Heart left ventricle (tissue), 13 donors: Measurements from ENCODE around the gene SLC17A3.

Source experiments
- POLR2A ChIP-seq, 2 donors: fragments of 450-650 bp; IDR thresholded peaks; one replicate each; pipeline ENCODE4 v1.6.1; 2017; ENCODE audit warnings: antibody characterized with exemption in 2 of 2, mild to moderate bottlenecking in 2 of 2, moderate library complexity in 2 of 2
- TF ChIP-seq, protein P1 (sequence below), 12 donors: fragments of 200-600 bp; sonication (generic) in 4 of 12; IDR thresholded peaks; one replicate each; pipeline versions ENCODE4 v1.5.0 to v1.8.0; 2018 to 2022; ENCODE audit warnings: antibody characterized with exemption in 12 of 12, mild to moderate bottlenecking in 5 of 12
- donor health status: ischemic (EF 13 %, LVEDD 7.1; RV severe dilation, severe dysfunction).
- donor health status: DM: no; HTN: yes; CAD: no.
- donor health status: DM: no; HTN: no; CAD: no.
- donor health status: ischemic (EF 25% LVEDD 6.9; RV normal size, moderate dysfunction).
- donor health status: ischemic (EF 25% LVEDD 5.7; RV mildly dilated, moderate dysfunction).
- donor health status: ischemic (EF 35%, LVEDD 5.7; RV mildly dilated, moderate dysfunction).
- donor health status: nonischemic (EF 11% LVEDD 7.7; RV severe dilation, severe dysfunction).
- donor health status: DM: yes; HTN: yes; CAD: no.
- donor health status: PGD.
- donor health status: ischemic (EF 29% LVEDD 5.4; RV normal size, mild dysfunction).
- donor health status: nonischemic (EF 23%, LVEDD 6.1; RV moderate dilation, normal function).

DNA sequence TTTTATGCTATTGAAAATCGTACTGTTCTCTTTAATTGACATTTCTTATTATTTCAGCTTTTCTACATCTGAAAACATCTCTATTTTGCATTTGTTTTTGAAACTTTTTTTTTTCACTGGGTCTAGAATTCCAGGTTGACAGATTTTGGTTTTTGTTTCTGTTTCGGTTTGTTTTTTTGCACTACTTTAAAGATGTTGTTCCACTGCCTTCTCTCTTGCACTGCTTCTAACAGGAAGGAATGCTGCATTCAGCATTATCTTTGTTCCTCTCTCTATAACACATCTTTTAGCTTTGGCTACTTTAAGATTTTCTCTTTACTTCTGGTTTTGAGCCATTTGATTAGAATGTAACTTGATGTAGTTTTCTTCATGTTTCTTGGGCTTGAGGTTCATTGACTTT lies 22.1 kb downstream of the SLC17A3 start:
- TF ChIP-seq, protein P1, sequence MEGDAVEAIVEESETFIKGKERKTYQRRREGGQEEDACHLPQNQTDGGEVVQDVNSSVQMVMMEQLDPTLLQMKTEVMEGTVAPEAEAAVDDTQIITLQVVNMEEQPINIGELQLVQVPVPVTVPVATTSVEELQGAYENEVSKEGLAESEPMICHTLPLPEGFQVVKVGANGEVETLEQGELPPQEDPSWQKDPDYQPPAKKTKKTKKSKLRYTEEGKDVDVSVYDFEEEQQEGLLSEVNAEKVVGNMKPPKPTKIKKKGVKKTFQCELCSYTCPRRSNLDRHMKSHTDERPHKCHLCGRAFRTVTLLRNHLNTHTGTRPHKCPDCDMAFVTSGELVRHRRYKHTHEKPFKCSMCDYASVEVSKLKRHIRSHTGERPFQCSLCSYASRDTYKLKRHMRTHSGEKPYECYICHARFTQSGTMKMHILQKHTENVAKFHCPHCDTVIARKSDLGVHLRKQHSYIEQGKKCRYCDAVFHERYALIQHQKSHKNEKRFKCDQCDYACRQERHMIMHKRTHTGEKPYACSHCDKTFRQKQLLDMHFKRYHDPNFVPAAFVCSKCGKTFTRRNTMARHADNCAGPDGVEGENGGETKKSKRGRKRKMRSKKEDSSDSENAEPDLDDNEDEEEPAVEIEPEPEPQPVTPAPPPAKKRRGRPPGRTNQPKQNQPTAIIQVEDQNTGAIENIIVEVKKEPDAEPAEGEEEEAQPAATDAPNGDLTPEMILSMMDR (IDR thresholded peaks at IDR 0.05), result no peak
- TF ChIP-seq POLR2A (IDR thresholded peaks at IDR 0.05), result no peak
